ENCODE results near the gene TTC27.

DNA sequence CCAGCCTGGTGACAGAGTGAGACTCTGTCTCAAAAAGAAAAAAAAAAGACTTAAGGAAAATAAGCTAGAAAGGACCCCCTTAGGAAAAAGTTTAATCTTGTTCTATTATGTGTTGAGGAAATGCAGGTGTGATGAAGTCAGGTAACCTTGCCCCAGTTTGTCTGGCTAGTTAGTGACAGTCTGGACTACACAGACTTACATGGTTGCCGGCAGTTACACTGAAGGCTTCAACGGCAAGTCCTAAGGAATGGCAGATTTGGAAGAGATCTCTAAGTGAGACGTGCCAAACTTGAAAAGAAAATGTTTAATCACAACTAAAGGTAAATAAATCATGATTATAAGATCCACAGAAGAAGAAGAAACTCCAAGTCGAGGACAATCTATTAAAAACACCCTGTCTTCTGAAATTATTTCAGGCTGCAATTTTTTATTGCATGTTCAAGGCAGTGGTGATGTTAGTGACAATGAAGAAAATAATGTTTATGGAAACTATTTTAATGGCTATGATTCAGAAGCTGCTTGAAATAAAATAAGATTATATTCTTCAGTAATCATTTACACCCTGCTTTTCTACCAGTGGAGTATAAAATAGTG, 84.2 kb downstream of the TTC27 start:
- TF ChIP-seq, protein P1, sequence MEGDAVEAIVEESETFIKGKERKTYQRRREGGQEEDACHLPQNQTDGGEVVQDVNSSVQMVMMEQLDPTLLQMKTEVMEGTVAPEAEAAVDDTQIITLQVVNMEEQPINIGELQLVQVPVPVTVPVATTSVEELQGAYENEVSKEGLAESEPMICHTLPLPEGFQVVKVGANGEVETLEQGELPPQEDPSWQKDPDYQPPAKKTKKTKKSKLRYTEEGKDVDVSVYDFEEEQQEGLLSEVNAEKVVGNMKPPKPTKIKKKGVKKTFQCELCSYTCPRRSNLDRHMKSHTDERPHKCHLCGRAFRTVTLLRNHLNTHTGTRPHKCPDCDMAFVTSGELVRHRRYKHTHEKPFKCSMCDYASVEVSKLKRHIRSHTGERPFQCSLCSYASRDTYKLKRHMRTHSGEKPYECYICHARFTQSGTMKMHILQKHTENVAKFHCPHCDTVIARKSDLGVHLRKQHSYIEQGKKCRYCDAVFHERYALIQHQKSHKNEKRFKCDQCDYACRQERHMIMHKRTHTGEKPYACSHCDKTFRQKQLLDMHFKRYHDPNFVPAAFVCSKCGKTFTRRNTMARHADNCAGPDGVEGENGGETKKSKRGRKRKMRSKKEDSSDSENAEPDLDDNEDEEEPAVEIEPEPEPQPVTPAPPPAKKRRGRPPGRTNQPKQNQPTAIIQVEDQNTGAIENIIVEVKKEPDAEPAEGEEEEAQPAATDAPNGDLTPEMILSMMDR (IDR thresholded peaks at IDR 0.05; ENCODE audit: low read depth, low read length, missing input control) = no peak
- TF ChIP-seq SP1 (IDR thresholded peaks at IDR 0.05) (no peak), JUND (IDR thresholded peaks at IDR 0.05) (no peak)
- TF ChIP-seq, protein P2, sequence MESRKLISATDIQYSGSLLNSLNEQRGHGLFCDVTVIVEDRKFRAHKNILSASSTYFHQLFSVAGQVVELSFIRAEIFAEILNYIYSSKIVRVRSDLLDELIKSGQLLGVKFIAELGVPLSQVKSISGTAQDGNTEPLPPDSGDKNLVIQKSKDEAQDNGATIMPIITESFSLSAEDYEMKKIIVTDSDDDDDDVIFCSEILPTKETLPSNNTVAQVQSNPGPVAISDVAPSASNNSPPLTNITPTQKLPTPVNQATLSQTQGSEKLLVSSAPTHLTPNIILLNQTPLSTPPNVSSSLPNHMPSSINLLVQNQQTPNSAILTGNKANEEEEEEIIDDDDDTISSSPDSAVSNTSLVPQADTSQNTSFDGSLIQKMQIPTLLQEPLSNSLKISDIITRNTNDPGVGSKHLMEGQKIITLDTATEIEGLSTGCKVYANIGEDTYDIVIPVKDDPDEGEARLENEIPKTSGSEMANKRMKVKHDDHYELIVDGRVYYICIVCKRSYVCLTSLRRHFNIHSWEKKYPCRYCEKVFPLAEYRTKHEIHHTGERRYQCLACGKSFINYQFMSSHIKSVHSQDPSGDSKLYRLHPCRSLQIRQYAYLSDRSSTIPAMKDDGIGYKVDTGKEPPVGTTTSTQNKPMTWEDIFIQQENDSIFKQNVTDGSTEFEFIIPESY (IDR thresholded peaks at IDR 0.05) = no peak

Measured in liver (tissue), 3 donors.